Neural cell (in vitro differentiated cells): ENCODE results near the gene PNPLA7. TPM values are rescaled to one million over a fixed set of nuclear protein-coding genes. Genes with fewer than 3 reads are reported as not detected.

ENCODE experiments used
- H2AFZ ChIP-seq: fragments of 200-600, 300-800 bp; sonication (generic), shearing (Covaris generic); 2 replicates; pipeline ENCODE4 v1.6.0; 2014; ENCODE audit warnings: low read depth, mild to moderate bottlenecking, antibody characterized with exemption, low read length, moderate library complexity
- H3F3A ChIP-seq: fragments of 200-600 bp; shearing (Covaris generic); 2 replicates; pipeline ENCODE4 v1.6.1; 2016; ENCODE audit warnings: mild to moderate bottlenecking, moderate library complexity, mixed read lengths, antibody characterized with exemption, low read length; ENCODE audit not compliant: insufficient read depth, poor library complexity, severe bottlenecking
- H3K27ac ChIP-seq: fragments of 200-600, 300-800 bp; sonication (generic), shearing (Covaris generic); 2 replicates; pipeline ENCODE4 v1.5.1; 2014; ENCODE audit warnings: mild to moderate bottlenecking, low read length, moderate library complexity
- H3K27me3 ChIP-seq: fragments of 300-800, 200-600 bp; sonication (generic), shearing (Covaris generic); 2 replicates; pipeline ENCODE4 v1.6.0; 2014; ENCODE audit warnings: mild to moderate bottlenecking, low read depth, low read length, moderate library complexity; ENCODE audit not compliant: insufficient read depth
- H3K36me3 ChIP-seq: fragments of 300-800, 200-600 bp; sonication (generic), shearing (Covaris generic); 2 replicates; pipeline ENCODE4 v1.5.1; 2014; ENCODE audit warnings: mild to moderate bottlenecking, antibody characterized with exemption, low read length, moderate library complexity; ENCODE audit not compliant: insufficient read depth
- H3K4me2 ChIP-seq: fragments of 300-800, 200-600 bp; sonication (generic), shearing (Covaris generic); 2 replicates; pipeline ENCODE4 v1.6.0; 2014; ENCODE audit warnings: mild to moderate bottlenecking, low read length
- H3K4me3 ChIP-seq: fragments of 300-800, 200-600 bp; sonication (generic), shearing (Covaris generic); 2 replicates; pipeline ENCODE4 v1.5.1; 2014; ENCODE audit warnings: mild to moderate bottlenecking, low read length, moderate library complexity
- H3K79me2 ChIP-seq: fragments of 200-600 bp; shearing (Covaris generic); replicated peaks from 2 replicates; pipeline ENCODE4 v1.6.0; 2014; ENCODE audit warnings: mild to moderate bottlenecking, low read length, moderate library complexity; ENCODE audit not compliant: insufficient read depth
- H3K9ac ChIP-seq: fragments of 300-800, 200-600 bp; sonication (generic), shearing (Covaris generic); 2 replicates; pipeline ENCODE4 v1.6.1; 2016; ENCODE audit warnings: mild to moderate bottlenecking, low read length, mixed read lengths
- H3K9me2 ChIP-seq: fragments of 200-600 bp; shearing (Covaris generic); 2 replicates; pipeline ENCODE4 v1.6.1; 2016; ENCODE audit warnings: mild to moderate bottlenecking, low read length, mixed read lengths; ENCODE audit not compliant: insufficient read depth
- H3K9me3 ChIP-seq: fragments of 200-600, 300-800 bp; sonication (generic), shearing (Covaris generic); 2 replicates; pipeline ENCODE4 v1.6.1; 2016; ENCODE audit warnings: mild to moderate bottlenecking, mixed run types, low read length, moderate library complexity, mixed read lengths
- H4K20me1 ChIP-seq: fragments of 200-600 bp; shearing (Covaris generic); 2 replicates; pipeline ENCODE4 v1.6.1; 2016; ENCODE audit warnings: mild to moderate bottlenecking, mixed run types; ENCODE audit not compliant: insufficient read depth
- CTCF ChIP-seq: fragments of 450-650 bp; IDR thresholded peaks from 2 replicates; pipeline ENCODE4 v1.5.1; 2014; ENCODE audit warnings: antibody characterized with exemption, mild to moderate bottlenecking, moderate library complexity; ENCODE audit not compliant: poor library complexity, severe bottlenecking
- EP300 ChIP-seq: fragments of 450-650 bp; conservative IDR thresholded peaks from 2 replicates; pipeline ENCODE4 v1.6.1; 2014; ENCODE audit warnings: antibody characterized with exemption, mild to moderate bottlenecking, moderate library complexity; ENCODE audit not compliant: poor library complexity, severe bottlenecking
- EZH2 ChIP-seq: fragments of 200-600, 300-800 bp; shearing (Covaris generic), sonication (generic); IDR thresholded peaks from 2 replicates; pipeline ENCODE4 v1.6.1; 2014; ENCODE audit warnings: antibody characterized with exemption, low read length, borderline replicate concordance, mild to moderate bottlenecking; ENCODE audit not compliant: insufficient read depth, poor library complexity, severe bottlenecking
- MXI1 ChIP-seq: fragments of 450-650 bp; conservative IDR thresholded peaks from 2 replicates; pipeline ENCODE4 v1.6.1; 2014; ENCODE audit warnings: antibody characterized with exemption, mild to moderate bottlenecking; ENCODE audit not compliant: poor library complexity, severe bottlenecking
- POLR2AphosphoS5 ChIP-seq: IDR thresholded peaks from 2 replicates; pipeline ENCODE4 v1.6.1; 2012
- RAD21 ChIP-seq: fragments of 450-650 bp; conservative IDR thresholded peaks from 2 replicates; pipeline ENCODE4 v1.6.1; 2014; ENCODE audit warnings: antibody characterized with exemption, mild to moderate bottlenecking, moderate library complexity
- REST ChIP-seq: IDR thresholded peaks from 2 replicates; pipeline ENCODE4 v1.6.1; 2012; ENCODE audit warnings: borderline replicate concordance
- SMC3 ChIP-seq: fragments of 450-650 bp; conservative IDR thresholded peaks from 2 replicates; pipeline ENCODE4 v1.6.1; 2014; ENCODE audit warnings: antibody characterized with exemption, mild to moderate bottlenecking, moderate library complexity; ENCODE audit not compliant: poor library complexity
- TAF1 ChIP-seq: IDR thresholded peaks from 2 replicates; pipeline ENCODE4 v1.6.1; 2012; ENCODE audit warnings: low read depth
- polyA plus RNA-seq: library from polyadenylated mRNA; depleted of rRNA; stranded (reverse); fragments of >200 nt; gene quantifications from 2 replicates; pipeline ENCODE4 v1.2.3, GENCODE V29; 2014

PNPLA7 gene
- polyA plus RNA-seq, 1 donor from 2014 or later: 0.72 TPM

GRCh38 chr9:137428841-137429545 lies 121.2 kb downstream of the PNPLA7 start:
- Histone ChIP-seq H3F3A (no peaks in the 10 kb centered on the region), H3K9ac (no peak overlapping the region), H3K9me2 (no peaks in the 10 kb centered on the region), H3K27ac (no peak overlapping the region), H3K9me3 (no peaks in the 10 kb centered on the region), H3K4me2 (no peak overlapping the region), H3K79me2 (no peaks in the 10 kb centered on the region), H3K36me3 (no peaks in the 10 kb centered on the region), H4K20me1 (no peaks in the 10 kb centered on the region), H2AFZ (no peak overlapping the region), H3K4me3 (no peak overlapping the region), H3K27me3 (no peaks in the 10 kb centered on the region)
- TF ChIP-seq POLR2AphosphoS5 (no peak), SMC3 (no peak), EP300 (no peak), REST (no peak), TAF1 (no peak), RAD21 (no peak)

- H3F3A ChIP-seq: no peaks in the 10 kb centered on the region
- H3K27ac ChIP-seq: no peak overlapping the region
- no peak for TF ChIP-seq SMC3
- no peak for TF ChIP-seq EP300
- TF ChIP-seq CTCF: no peak
- no peak for TF ChIP-seq EZH2
- TF ChIP-seq REST: no peak
- no peak for TF ChIP-seq MXI1
- no peak for TF ChIP-seq POLR2AphosphoS5
- TF ChIP-seq RAD21: no peak
- no peak for TF ChIP-seq TAF1
- no peak overlapping the region for H3K4me3 ChIP-seq
- H3K36me3 ChIP-seq: no peaks in the 10 kb centered on the region
- no peak overlapping the region for H3K4me2 ChIP-seq
- no peak overlapping the region for H2AFZ ChIP-seq
- H3K27me3 ChIP-seq: no peaks in the 10 kb centered on the region
- no peaks in the 10 kb centered on the region for H3K79me2 ChIP-seq
- no peaks in the 10 kb centered on the region for H4K20me1 ChIP-seq
- H3K9ac ChIP-seq: no peak overlapping the region
- H3K9me3 ChIP-seq: no peaks in the 10 kb centered on the region
- no peaks in the 10 kb centered on the region for H3K9me2 ChIP-seq
Observed at GRCh38 chr9:137428311-137428630, 121.9 kb downstream of the PNPLA7 start.
